ENCODE results near the gene ATP5MG.
A peak's percentile ranks its signal among the peaks of the same experiment; 100 is the strongest.

The ATP5MG gene

GRCh38 chr11:118436639-118437207, 35.3 kb downstream of the ATP5MG start:
- in situ Hi-C loops (cut with HindIII; ENCODE audit: low pct_ligation_motif_present, low pct_unique_long_range_greater_than_20kb, low sequenced_read_pairs), result no loop called here
- no peak for DNase-seq

GRCh38 chr11:118437208-118438125, 36.1 kb downstream of the ATP5MG start:
- peak; percentile 42 for DNase-seq
- in situ Hi-C loops (cut with HindIII; ENCODE audit: low pct_ligation_motif_present, low pct_unique_long_range_greater_than_20kb, low sequenced_read_pairs), result no loop called here

GRCh38 chr11:118438314-118438931, 37.0 kb downstream of the ATP5MG start:
- DNase-seq, result peak; percentile 76
- in situ Hi-C loops (cut with HindIII; ENCODE audit: low pct_ligation_motif_present, low pct_unique_long_range_greater_than_20kb, low sequenced_read_pairs), result no loop called here

GRCh38 chr11:118439646-118440045, 38.2 kb downstream of the ATP5MG start:
- DNase-seq, result no peak
- in situ Hi-C loops (cut with HindIII; ENCODE audit: low pct_ligation_motif_present, low pct_unique_long_range_greater_than_20kb, low sequenced_read_pairs), result no loop called here

GRCh38 chr11:118441770-118442275, 40.4 kb downstream of the ATP5MG start:
- no peak for DNase-seq
- in situ Hi-C loops (cut with HindIII; ENCODE audit: low pct_ligation_motif_present, low pct_unique_long_range_greater_than_20kb, low sequenced_read_pairs), result no loop called here

- no peak for DNase-seq
- in situ Hi-C loops (cut with HindIII; ENCODE audit: low pct_ligation_motif_present, low pct_unique_long_range_greater_than_20kb, low sequenced_read_pairs), result no loop called here
Measured at GRCh38 chr11:118442301-118442700, 40.9 kb downstream of the ATP5MG start.

GRCh38 chr11:118442908-118443589, 41.6 kb downstream of the ATP5MG start:
- DNase-seq, result no peak
- in situ Hi-C loops (cut with HindIII; ENCODE audit: low pct_ligation_motif_present, low pct_unique_long_range_greater_than_20kb, low sequenced_read_pairs), result no loop called here

GRCh38 chr11:118443590-118444218, 42.3 kb downstream of the ATP5MG start:
- no peak for DNase-seq
- in situ Hi-C loops (cut with HindIII; ENCODE audit: low pct_ligation_motif_present, low pct_unique_long_range_greater_than_20kb, low sequenced_read_pairs), result no loop called here

- in situ Hi-C loops (cut with HindIII; ENCODE audit: low pct_ligation_motif_present, low pct_unique_long_range_greater_than_20kb, low sequenced_read_pairs), result no loop called here
Measured at GRCh38 chr11:118447423-118447822, 46.0 kb downstream of the ATP5MG start.

GRCh38 chr11:118448294-118448693, 46.9 kb downstream of the ATP5MG start:
- in situ Hi-C loops (cut with HindIII; ENCODE audit: low pct_ligation_motif_present, low pct_unique_long_range_greater_than_20kb, low sequenced_read_pairs), result no loop called here
- no peak for DNase-seq

More at GRCh38 chr11:118447423-118447822, 46.0 kb downstream of the ATP5MG start:
- no peak for DNase-seq

GRCh38 chr11:118449316-118449918, 48.0 kb downstream of the ATP5MG start:
- in situ Hi-C loops (cut with HindIII; ENCODE audit: low pct_ligation_motif_present, low pct_unique_long_range_greater_than_20kb, low sequenced_read_pairs), result no loop called here
- DNase-seq, result no peak

GRCh38 chr11:118450451-118450850, 49.0 kb downstream of the ATP5MG start:
- in situ Hi-C loops (cut with HindIII; ENCODE audit: low pct_ligation_motif_present, low pct_unique_long_range_greater_than_20kb, low sequenced_read_pairs), result no loop called here
- DNase-seq, result no peak

Data from ACHN (cell line).